ENCODE results near the gene RNF215. TPM values are rescaled to one million over a fixed set of nuclear protein-coding genes. Genes with fewer than 3 reads are reported as not detected.

The RNF215 gene
- total and polyA plus RNA-seq, 2 of the 13 experiments (the other 11 are each of a cell fraction or from before 2014, with no cell fraction given): 5.3 to 6.1 TPM

- TF ChIP-seq MTERF4 (CRISPR knock-in tag; IDR thresholded peaks at IDR 0.05) (0 out of 2 replicates have a peak, but pooled peaks have one; percentile 38), MAZ (IDR thresholded peaks at IDR 0.05; ENCODE audit: borderline replicate concordance, low read depth, low read length) (peak; percentile 43; the same call in 1 of the 2 replicates), MAZ (CRISPR knock-in tag; IDR thresholded peaks at IDR 0.05; ENCODE audit: low read depth) (no peak), NONO (IDR thresholded peaks at IDR 0.05) (no peak), NONO (CRISPR knock-in tag; conservative IDR thresholded peaks at IDR 0.05) (peak; percentile 49; the same call in 1 of the 2 replicates), SAFB2 (CRISPR knock-in tag; IDR thresholded peaks at IDR 0.05; ENCODE audit: borderline replicate concordance, low read depth) (peak; percentile 50; the same call in 1 of the 2 replicates), ZNF572 (CRISPR knock-in tag; IDR thresholded peaks at IDR 0.05) (0 out of 2 replicates have a peak, but pooled peaks have one; percentile 24), AHR (CRISPR knock-in tag; IDR thresholded peaks at IDR 0.05) (peak; percentile 68; the same call in 1 of the 2 replicates)
- TF ChIP-seq, protein P1, sequence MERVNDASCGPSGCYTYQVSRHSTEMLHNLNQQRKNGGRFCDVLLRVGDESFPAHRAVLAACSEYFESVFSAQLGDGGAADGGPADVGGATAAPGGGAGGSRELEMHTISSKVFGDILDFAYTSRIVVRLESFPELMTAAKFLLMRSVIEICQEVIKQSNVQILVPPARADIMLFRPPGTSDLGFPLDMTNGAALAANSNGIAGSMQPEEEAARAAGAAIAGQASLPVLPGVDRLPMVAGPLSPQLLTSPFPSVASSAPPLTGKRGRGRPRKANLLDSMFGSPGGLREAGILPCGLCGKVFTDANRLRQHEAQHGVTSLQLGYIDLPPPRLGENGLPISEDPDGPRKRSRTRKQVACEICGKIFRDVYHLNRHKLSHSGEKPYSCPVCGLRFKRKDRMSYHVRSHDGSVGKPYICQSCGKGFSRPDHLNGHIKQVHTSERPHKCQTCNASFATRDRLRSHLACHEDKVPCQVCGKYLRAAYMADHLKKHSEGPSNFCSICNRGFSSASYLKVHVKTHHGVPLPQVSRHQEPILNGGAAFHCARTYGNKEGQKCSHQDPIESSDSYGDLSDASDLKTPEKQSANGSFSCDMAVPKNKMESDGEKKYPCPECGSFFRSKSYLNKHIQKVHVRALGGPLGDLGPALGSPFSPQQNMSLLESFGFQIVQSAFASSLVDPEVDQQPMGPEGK (CRISPR knock-in tag; IDR thresholded peaks at IDR 0.05): peak; percentile 47; the same call in 1 of the 2 replicates
- TF ChIP-seq, protein P2, sequence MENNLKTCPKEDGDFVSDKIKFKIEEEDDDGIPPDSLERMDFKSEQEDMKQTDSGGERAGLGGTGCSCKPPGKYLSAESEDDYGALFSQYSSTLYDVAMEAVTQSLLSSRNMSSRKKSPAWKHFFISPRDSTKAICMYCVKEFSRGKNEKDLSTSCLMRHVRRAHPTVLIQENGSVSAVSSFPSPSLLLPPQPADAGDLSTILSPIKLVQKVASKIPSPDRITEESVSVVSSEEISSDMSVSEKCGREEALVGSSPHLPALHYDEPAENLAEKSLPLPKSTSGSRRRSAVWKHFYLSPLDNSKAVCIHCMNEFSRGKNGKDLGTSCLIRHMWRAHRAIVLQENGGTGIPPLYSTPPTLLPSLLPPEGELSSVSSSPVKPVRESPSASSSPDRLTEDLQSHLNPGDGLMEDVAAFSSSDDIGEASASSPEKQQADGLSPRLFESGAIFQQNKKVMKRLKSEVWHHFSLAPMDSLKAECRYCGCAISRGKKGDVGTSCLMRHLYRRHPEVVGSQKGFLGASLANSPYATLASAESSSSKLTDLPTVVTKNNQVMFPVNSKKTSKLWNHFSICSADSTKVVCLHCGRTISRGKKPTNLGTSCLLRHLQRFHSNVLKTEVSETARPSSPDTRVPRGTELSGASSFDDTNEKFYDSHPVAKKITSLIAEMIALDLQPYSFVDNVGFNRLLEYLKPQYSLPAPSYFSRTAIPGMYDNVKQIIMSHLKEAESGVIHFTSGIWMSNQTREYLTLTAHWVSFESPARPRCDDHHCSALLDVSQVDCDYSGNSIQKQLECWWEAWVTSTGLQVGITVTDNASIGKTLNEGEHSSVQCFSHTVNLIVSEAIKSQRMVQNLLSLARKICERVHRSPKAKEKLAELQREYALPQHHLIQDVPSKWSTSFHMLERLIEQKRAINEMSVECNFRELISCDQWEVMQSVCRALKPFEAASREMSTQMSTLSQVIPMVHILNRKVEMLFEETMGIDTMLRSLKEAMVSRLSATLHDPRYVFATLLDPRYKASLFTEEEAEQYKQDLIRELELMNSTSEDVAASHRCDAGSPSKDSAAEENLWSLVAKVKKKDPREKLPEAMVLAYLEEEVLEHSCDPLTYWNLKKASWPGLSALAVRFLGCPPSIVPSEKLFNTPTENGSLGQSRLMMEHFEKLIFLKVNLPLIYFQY (CRISPR knock-in tag; IDR thresholded peaks at IDR 0.05; ENCODE audit: borderline replicate concordance): peak; percentile 67
- TF ChIP-seq, protein P3, sequence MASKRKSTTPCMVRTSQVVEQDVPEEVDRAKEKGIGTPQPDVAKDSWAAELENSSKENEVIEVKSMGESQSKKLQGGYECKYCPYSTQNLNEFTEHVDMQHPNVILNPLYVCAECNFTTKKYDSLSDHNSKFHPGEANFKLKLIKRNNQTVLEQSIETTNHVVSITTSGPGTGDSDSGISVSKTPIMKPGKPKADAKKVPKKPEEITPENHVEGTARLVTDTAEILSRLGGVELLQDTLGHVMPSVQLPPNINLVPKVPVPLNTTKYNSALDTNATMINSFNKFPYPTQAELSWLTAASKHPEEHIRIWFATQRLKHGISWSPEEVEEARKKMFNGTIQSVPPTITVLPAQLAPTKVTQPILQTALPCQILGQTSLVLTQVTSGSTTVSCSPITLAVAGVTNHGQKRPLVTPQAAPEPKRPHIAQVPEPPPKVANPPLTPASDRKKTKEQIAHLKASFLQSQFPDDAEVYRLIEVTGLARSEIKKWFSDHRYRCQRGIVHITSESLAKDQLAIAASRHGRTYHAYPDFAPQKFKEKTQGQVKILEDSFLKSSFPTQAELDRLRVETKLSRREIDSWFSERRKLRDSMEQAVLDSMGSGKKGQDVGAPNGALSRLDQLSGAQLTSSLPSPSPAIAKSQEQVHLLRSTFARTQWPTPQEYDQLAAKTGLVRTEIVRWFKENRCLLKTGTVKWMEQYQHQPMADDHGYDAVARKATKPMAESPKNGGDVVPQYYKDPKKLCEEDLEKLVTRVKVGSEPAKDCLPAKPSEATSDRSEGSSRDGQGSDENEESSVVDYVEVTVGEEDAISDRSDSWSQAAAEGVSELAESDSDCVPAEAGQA (IDR thresholded peaks at IDR 0.05; ENCODE audit: low read depth): 0 out of 2 replicates have a peak, but pooled peaks have one; percentile 15
- TF ChIP-seq, protein P3 (CRISPR knock-in tag; IDR thresholded peaks at IDR 0.05; ENCODE audit: borderline replicate concordance): no peak
- TF ChIP-seq, protein P4, sequence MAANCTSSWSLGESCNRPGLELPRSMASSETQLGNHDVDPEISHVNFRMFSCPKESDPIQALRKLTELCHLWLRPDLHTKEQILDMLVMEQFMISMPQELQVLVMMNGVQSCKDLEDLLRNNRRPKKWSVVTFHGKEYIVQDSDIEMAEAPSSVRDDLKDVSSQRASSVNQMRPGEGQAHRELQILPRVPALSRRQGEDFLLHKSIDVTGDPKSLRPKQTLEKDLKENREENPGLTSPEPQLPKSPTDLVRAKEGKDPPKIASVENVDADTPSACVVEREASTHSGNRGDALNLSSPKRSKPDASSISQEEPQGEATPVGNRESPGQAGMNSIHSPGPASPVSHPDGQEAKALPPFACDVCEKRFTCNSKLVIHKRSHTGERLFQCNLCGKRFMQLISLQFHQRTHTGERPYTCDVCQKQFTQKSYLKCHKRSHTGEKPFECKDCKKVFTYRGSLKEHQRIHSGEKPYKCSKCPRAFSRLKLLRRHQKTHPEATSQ (CRISPR knock-in tag; IDR thresholded peaks at IDR 0.05; ENCODE audit: borderline replicate concordance): no peak
These were observed 38.6 kb upstream of the RNF215 start, which contains the start of gene MTFP1 (continued) for GRCh38 chr22:30425616-30426387.
